C4-2B (cell line): Measurements from ENCODE around the gene SOHLH1.

Experiments used
- ZFX ChIP-seq: fragments of 450-650 bp; IDR thresholded peaks from 2 replicates; pipeline ENCODE4 v1.6.1; 2017
- TF ChIP-seq, protein P1 (sequence below): fragments of 450-650 bp; conservative IDR thresholded peaks from 2 replicates; pipeline ENCODE4 v1.5.1; 2017; ENCODE audit warnings: mild to moderate bottlenecking

DNA sequence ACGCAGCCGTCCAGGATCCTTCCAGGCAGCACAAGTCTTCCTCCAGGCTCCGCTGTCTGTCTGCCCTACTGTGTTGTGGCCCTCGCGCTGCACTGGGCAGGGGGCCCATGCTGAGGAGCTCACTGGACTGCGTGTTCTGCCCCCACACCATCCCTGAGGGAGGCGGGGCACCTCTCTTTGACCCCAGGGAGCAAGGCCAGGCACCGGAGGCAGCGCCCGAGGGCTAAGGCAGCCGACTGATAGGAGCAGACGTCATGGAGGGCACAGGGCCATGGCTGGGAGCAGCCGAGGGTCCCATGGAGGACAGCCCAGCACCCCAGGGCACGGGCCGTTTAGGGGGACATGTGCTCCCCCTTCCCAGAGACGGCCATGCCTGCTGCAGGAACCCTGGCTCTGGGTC lies 49.4 kb upstream of the SOHLH1 start:
- TF ChIP-seq, protein P1, sequence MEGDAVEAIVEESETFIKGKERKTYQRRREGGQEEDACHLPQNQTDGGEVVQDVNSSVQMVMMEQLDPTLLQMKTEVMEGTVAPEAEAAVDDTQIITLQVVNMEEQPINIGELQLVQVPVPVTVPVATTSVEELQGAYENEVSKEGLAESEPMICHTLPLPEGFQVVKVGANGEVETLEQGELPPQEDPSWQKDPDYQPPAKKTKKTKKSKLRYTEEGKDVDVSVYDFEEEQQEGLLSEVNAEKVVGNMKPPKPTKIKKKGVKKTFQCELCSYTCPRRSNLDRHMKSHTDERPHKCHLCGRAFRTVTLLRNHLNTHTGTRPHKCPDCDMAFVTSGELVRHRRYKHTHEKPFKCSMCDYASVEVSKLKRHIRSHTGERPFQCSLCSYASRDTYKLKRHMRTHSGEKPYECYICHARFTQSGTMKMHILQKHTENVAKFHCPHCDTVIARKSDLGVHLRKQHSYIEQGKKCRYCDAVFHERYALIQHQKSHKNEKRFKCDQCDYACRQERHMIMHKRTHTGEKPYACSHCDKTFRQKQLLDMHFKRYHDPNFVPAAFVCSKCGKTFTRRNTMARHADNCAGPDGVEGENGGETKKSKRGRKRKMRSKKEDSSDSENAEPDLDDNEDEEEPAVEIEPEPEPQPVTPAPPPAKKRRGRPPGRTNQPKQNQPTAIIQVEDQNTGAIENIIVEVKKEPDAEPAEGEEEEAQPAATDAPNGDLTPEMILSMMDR = no peak
- no peak for TF ChIP-seq ZFX
